Osteoblast (primary cell): Measurements from ENCODE around the gene FAM120B. TPM values are rescaled to one million over a fixed set of nuclear protein-coding genes. Genes with fewer than 3 reads are reported as not detected.

ENCODE experiments used
- DNase-seq: peaks from one replicate; pipeline ENCODE4 v3.0.0; 2011; ENCODE audit warnings: low spot score, mixed read lengths; ENCODE audit not compliant: insufficient read length; ENCODE audit errors: missing footprints
- H2AFZ ChIP-seq: 2 replicates; pipeline ENCODE4 v1.6.0; 2011; ENCODE audit warnings: mild to moderate bottlenecking, low read length
- H3K27ac ChIP-seq: 2 replicates; pipeline ENCODE4 v1.5.1; 2011; ENCODE audit warnings: mild to moderate bottlenecking, low read depth, low read length, moderate library complexity
- H3K27me3 ChIP-seq: 2 replicates; pipeline ENCODE4 v1.6.0; 2012; ENCODE audit warnings: mild to moderate bottlenecking, control low read depth, inconsistent platforms, low read length, moderate library complexity; ENCODE audit not compliant: insufficient read depth
- H3K36me3 ChIP-seq: 2 replicates; pipeline ENCODE4 v1.5.1; 2011; ENCODE audit warnings: mild to moderate bottlenecking, low read length, control low read depth, moderate library complexity; ENCODE audit not compliant: insufficient read depth
- H3K4me1 ChIP-seq: 2 replicates; pipeline ENCODE4 v1.5.1; 2011; ENCODE audit warnings: mild to moderate bottlenecking, low read length, control low read depth, moderate library complexity; ENCODE audit not compliant: insufficient read depth
- H3K4me2 ChIP-seq: 2 replicates; pipeline ENCODE4 v1.6.0; 2011; ENCODE audit warnings: mild to moderate bottlenecking, low read length; ENCODE audit not compliant: insufficient read depth
- H3K4me3 ChIP-seq: fragments of 200-600 bp; sonication (generic); 3 replicates; pipeline ENCODE4 v1.5.1; 2012; ENCODE audit warnings: mild to moderate bottlenecking, low read length, inconsistent platforms; ENCODE audit not compliant: insufficient read depth
- H3K79me2 ChIP-seq: 2 replicates; pipeline ENCODE4 v1.6.0; 2012; ENCODE audit warnings: mild to moderate bottlenecking, low read length, control low read depth, inconsistent platforms; ENCODE audit not compliant: insufficient read depth
- H3K9me3 ChIP-seq: 2 replicates; pipeline ENCODE4 v1.5.1; 2011; ENCODE audit warnings: low read depth, low read length, control low read depth
- H4K20me1 ChIP-seq: 2 replicates; pipeline ENCODE4 v1.6.0; 2012; ENCODE audit warnings: mild to moderate bottlenecking, low read length, control low read depth; ENCODE audit not compliant: insufficient read depth
- total RNA-seq: library from RNA; depleted of rRNA; stranded (reverse); fragments of >200 nt; gene quantifications from 2 replicates; pipeline ENCODE4 v1.2.3, GENCODE V29; 2012
- TF ChIP-seq, protein P1 (sequence below): IDR thresholded peaks from 2 replicates; pipeline ENCODE4 v1.5.1; 2011; ENCODE audit warnings: mild to moderate bottlenecking, low read depth, low read length, moderate library complexity; ENCODE audit errors: extremely low read depth

Gene FAM120B
- total RNA-seq, 1 donor, result 13.4 TPM

GRCh38 chr6:170402318-170403040 is 95.9 kb downstream of the FAM120B start:
- Histone ChIP-seq H3K4me3 (no peak overlapping the region), H3K4me2 (no peak overlapping the region), H3K27me3 (no peaks in the 10 kb centered on the region), H3K27ac (no peak overlapping the region), H4K20me1 (no peaks in the 10 kb centered on the region), H2AFZ (no peak overlapping the region), H3K36me3 (peaks cover 24% of the 10 kb centered on the region), H3K79me2 (no peaks in the 10 kb centered on the region), H3K9me3 (no peaks in the 10 kb centered on the region), H3K4me1 (peaks cover 32% of the 10 kb centered on the region)
- no peak for DNase-seq
- TF ChIP-seq, protein P1, sequence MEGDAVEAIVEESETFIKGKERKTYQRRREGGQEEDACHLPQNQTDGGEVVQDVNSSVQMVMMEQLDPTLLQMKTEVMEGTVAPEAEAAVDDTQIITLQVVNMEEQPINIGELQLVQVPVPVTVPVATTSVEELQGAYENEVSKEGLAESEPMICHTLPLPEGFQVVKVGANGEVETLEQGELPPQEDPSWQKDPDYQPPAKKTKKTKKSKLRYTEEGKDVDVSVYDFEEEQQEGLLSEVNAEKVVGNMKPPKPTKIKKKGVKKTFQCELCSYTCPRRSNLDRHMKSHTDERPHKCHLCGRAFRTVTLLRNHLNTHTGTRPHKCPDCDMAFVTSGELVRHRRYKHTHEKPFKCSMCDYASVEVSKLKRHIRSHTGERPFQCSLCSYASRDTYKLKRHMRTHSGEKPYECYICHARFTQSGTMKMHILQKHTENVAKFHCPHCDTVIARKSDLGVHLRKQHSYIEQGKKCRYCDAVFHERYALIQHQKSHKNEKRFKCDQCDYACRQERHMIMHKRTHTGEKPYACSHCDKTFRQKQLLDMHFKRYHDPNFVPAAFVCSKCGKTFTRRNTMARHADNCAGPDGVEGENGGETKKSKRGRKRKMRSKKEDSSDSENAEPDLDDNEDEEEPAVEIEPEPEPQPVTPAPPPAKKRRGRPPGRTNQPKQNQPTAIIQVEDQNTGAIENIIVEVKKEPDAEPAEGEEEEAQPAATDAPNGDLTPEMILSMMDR, result no peak

- Histone ChIP-seq H3K27me3 (no peaks in the 10 kb centered on the region), H3K27ac (peak overlapping the region; percentile 93), H3K36me3 (peaks cover 19% of the 10 kb centered on the region), H3K79me2 (no peaks in the 10 kb centered on the region), H3K4me1 (peaks cover 32% of the 10 kb centered on the region), H3K9me3 (no peaks in the 10 kb centered on the region), H3K4me2 (no peak overlapping the region), H4K20me1 (no peaks in the 10 kb centered on the region), H2AFZ (no peak overlapping the region), H3K4me3 (no peak overlapping the region)
- no peak for DNase-seq
- TF ChIP-seq, protein P1, result no peak
Measured at GRCh38 chr6:170403451-170403850, 96.9 kb downstream of the FAM120B start.

DNA sequence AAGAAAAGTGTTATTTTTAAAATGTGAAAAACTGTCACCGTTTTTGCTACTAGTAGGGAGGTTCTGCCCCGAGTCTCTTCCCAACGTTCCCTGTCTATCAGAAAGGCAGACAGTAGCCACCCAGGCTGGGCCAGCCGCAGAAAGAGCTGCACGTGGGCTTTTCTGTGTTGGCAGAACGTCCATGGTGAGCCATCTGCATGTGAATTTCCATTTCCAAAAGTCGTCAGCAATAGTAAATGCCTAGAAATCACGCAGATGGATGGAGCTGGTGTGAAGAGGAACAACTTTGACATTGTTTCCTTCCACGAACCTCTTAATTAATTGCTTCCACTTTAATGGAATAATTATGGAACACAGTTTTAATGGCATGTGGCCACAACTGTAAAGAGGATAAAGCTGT is 97.5 kb downstream of the FAM120B start:
- Histone ChIP-seq H3K27ac (peak overlapping the region; percentile 93), H3K27me3 (no peaks in the 10 kb centered on the region), H3K79me2 (no peaks in the 10 kb centered on the region), H3K36me3 (peaks cover 19% of the 10 kb centered on the region), H3K4me1 (peaks cover 32% of the 10 kb centered on the region), H2AFZ (no peak overlapping the region), H3K4me2 (no peak overlapping the region), H3K9me3 (no peaks in the 10 kb centered on the region), H3K4me3 (no peak overlapping the region), H4K20me1 (no peaks in the 10 kb centered on the region)
- TF ChIP-seq, protein P1, result no peak
- DNase-seq, result no peak

DNA sequence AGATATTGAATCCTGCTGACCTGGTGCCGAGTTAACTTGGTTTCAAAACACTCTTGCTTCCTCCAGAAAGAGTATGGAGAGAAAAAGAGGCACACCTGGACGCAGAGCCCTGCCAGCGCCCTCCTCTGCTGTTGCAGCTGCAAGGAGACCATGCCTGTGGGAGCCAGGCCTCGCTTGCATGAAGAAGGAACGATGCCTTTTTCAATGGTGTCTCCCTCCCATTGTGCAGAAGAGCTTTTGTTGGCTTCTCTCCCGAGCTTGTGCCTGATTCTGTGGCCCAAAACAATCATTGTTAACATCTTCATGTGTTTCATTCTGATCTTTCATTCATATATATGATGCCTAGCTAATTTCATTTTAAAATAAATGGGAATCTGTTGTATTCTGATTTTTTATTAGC is 98.1 kb downstream of the FAM120B start:
- Histone ChIP-seq H3K9me3 (no peaks in the 10 kb centered on the region), H4K20me1 (no peaks in the 10 kb centered on the region), H3K4me3 (peak overlapping the region; percentile 17), H3K4me1 (peaks cover 32% of the 10 kb centered on the region), H3K4me2 (peak overlapping the region; percentile 73), H3K36me3 (peaks cover 19% of the 10 kb centered on the region), H3K27ac (peak overlapping the region; percentile 93), H3K79me2 (no peaks in the 10 kb centered on the region), H3K27me3 (no peaks in the 10 kb centered on the region), H2AFZ (no peak overlapping the region)
- no peak for DNase-seq
- TF ChIP-seq, protein P1, result no peak
